GM19438 (cell line): ENCODE results near the gene CT45A7.
"Not testable (repeated sequence)": the region's sequence is repeated elsewhere in the genome, so short reads cannot be mapped to it uniquely, and the experiment has no call there.

Experiments
- ATAC-seq: cut with Tn5 transposase; IDR thresholded peaks from one replicate; pipeline ENCODE4 v1.9.1; 2021; ENCODE audit warnings: low read depth; ENCODE audit not compliant: unreplicated experiment

Gene CT45A7

GRCh38 chrX:135837180-135837579, at the start of gene CT45A7:
TSS of gene CT45A7 (minus strand) at chrX:135837280. CDS start at chrX:135833533, 3,747 bp downstream.
- ATAC-seq = not testable (repeated sequence)

- not testable (repeated sequence) for ATAC-seq
Measured at GRCh38 chrX:135882741-135883140, 45.7 kb upstream of the CT45A7 start.

- ATAC-seq = not testable (repeated sequence)
Measured at GRCh38 chrX:135871712-135872111, 34.6 kb upstream of the CT45A7 start, which contains the start of gene CT45A9. TSS of gene CT45A9 (minus strand) at chrX:135871812. CDS start at chrX:135868061, 3,751 bp downstream.

GRCh38 chrX:135854438-135854837, 17.4 kb upstream of the CT45A7 start, which contains the start of gene CT45A8:
TSS of gene CT45A8 (minus strand) at chrX:135854538. CDS start at chrX:135850783, 3,755 bp downstream.
- ATAC-seq = not testable (repeated sequence)

GRCh38 chrX:135819912-135820311, 17.2 kb downstream of the CT45A7 start, which contains the start of gene CT45A2:
TSS of gene CT45A2 (minus strand) at chrX:135820012. CDS start at chrX:135816265, 3,747 bp downstream.
- not testable (repeated sequence) for ATAC-seq

GRCh38 chrX:135802687-135803086, 34.4 kb downstream of the CT45A7 start, which contains the start of gene CT45A6:
TSS of gene CT45A6 (minus strand) at chrX:135802787. CDS start at chrX:135798993, 3,794 bp downstream.
- not testable (repeated sequence) for ATAC-seq

GRCh38 chrX:135785403-135785802, 51.7 kb downstream of the CT45A7 start, which contains the start of gene CT45A5:
TSS of gene CT45A5 (minus strand) at chrX:135785503. CDS start at chrX:135781729, 3,774 bp downstream.
- not testable (repeated sequence) for ATAC-seq
